ENCODE results near the gene PRMT2. TPM values are rescaled to one million over a fixed set of nuclear protein-coding genes. Genes with fewer than 3 reads are reported as not detected.
"Not testable (repeated sequence)": the region's sequence is repeated elsewhere in the genome, so short reads cannot be mapped to it uniquely, and the experiment has no call there.

PRMT2 gene
- total and polyA plus RNA-seq, 2 donors (not counting 1 experiment from before 2014, with no cell fraction given), result 152 to 169 TPM

GRCh38 chr21:46675595-46676280, 40.3 kb downstream of the PRMT2 start:
- TF ChIP-seq EZH2 (IDR thresholded peaks at IDR 0.05; ENCODE audit: low read length, missing control alignments), result no peak
- TF ChIP-seq CTCF (conservative IDR thresholded peaks at IDR 0.05 in 1 of 2, IDR thresholded peaks at IDR 0.05 in 1 of 2; ENCODE audit: low read depth in 1 of 2, low read length in 2 of 2), result no peak
- Histone ChIP-seq H3K36me3 (ENCODE audit: control insufficient read depth, insufficient read depth, low read length) (no peaks in the 10 kb centered on the region), H3K27me3 (ENCODE audit: control insufficient read depth, insufficient read depth, low read length) (peaks cover 6% of the 10 kb centered on the region), H4K20me1 (ENCODE audit: control insufficient read depth, extremely low read depth, insufficient read depth, low read length) (no peaks in the 10 kb centered on the region), H3K9ac (ENCODE audit: insufficient read depth, low read length) (no peak overlapping the region), H3K27ac (ENCODE audit: insufficient read depth, low read length) (no peak overlapping the region), H3K79me2 (ENCODE audit: control insufficient read depth, insufficient read depth, low read length) (no peaks in the 10 kb centered on the region), H3K4me1 (ENCODE audit: control insufficient read depth, extremely low read depth, insufficient read depth, low read length) (no peaks in the 10 kb centered on the region), H3K9me3 (ENCODE audit: control insufficient read depth, insufficient read depth, low read depth, low read length) (no peaks in the 10 kb centered on the region), H2AFZ (ENCODE audit: low read length) (no peak overlapping the region), H3K4me3 (replicated peaks in 1 of 4; ENCODE audit: control extremely low read depth in 1 of 4, insufficient read depth in 1 of 4, low read depth in 3 of 4, low read length in 4 of 4) (no peak overlapping the region), H3K4me2 (ENCODE audit: extremely low read depth, insufficient read depth, low read length) (no peak overlapping the region)
- peak in 1 of 2 donors; percentile 39 for DNase-seq (ENCODE audit: low read depth in 2 of 2)

GRCh38 chr21:46676542-46676941, 41.1 kb downstream of the PRMT2 start:
- H3K9me3 ChIP-seq (ENCODE audit: control insufficient read depth, insufficient read depth, low read depth, low read length); H3K9ac ChIP-seq (ENCODE audit: insufficient read depth, low read length); H3K4me1 ChIP-seq (ENCODE audit: control insufficient read depth, extremely low read depth, insufficient read depth, low read length); H2AFZ ChIP-seq (ENCODE audit: low read length); H3K36me3 ChIP-seq (ENCODE audit: control insufficient read depth, insufficient read depth, low read length); H3K27ac ChIP-seq (ENCODE audit: insufficient read depth, low read length); H3K79me2 ChIP-seq (ENCODE audit: control insufficient read depth, insufficient read depth, low read length); H3K4me2 ChIP-seq (ENCODE audit: extremely low read depth, insufficient read depth, low read length); H3K4me3 ChIP-seq (replicated peaks in 1 of 4; ENCODE audit: control extremely low read depth in 1 of 4, insufficient read depth in 1 of 4, low read depth in 3 of 4, low read length in 4 of 4); H4K20me1 ChIP-seq (ENCODE audit: control insufficient read depth, extremely low read depth, insufficient read depth, low read length); H3K27me3 ChIP-seq (ENCODE audit: control insufficient read depth, insufficient read depth, low read length); DNase-seq (ENCODE audit: low read depth in 2 of 2): not testable (repeated sequence)

GRCh38 chr21:46681593-46681992, 46.1 kb downstream of the PRMT2 start:
- H2AFZ ChIP-seq (ENCODE audit: low read length); H3K36me3 ChIP-seq (ENCODE audit: control insufficient read depth, insufficient read depth, low read length); H3K4me2 ChIP-seq (ENCODE audit: extremely low read depth, insufficient read depth, low read length); H3K27ac ChIP-seq (ENCODE audit: insufficient read depth, low read length); H3K9me3 ChIP-seq (ENCODE audit: control insufficient read depth, insufficient read depth, low read depth, low read length); H3K79me2 ChIP-seq (ENCODE audit: control insufficient read depth, insufficient read depth, low read length); H3K9ac ChIP-seq (ENCODE audit: insufficient read depth, low read length); H3K4me3 ChIP-seq (replicated peaks in 1 of 4; ENCODE audit: control extremely low read depth in 1 of 4, insufficient read depth in 1 of 4, low read depth in 3 of 4, low read length in 4 of 4); H4K20me1 ChIP-seq (ENCODE audit: control insufficient read depth, extremely low read depth, insufficient read depth, low read length); H3K27me3 ChIP-seq (ENCODE audit: control insufficient read depth, insufficient read depth, low read length); H3K4me1 ChIP-seq (ENCODE audit: control insufficient read depth, extremely low read depth, insufficient read depth, low read length): not testable (repeated sequence)
- DNase-seq (ENCODE audit: low read depth in 2 of 2), result peak in 1 of 2 donors; percentile 29

- not testable (repeated sequence) for H3K79me2 ChIP-seq (ENCODE audit: control insufficient read depth, insufficient read depth, low read length); H3K27me3 ChIP-seq (ENCODE audit: control insufficient read depth, insufficient read depth, low read length); H3K36me3 ChIP-seq (ENCODE audit: control insufficient read depth, insufficient read depth, low read length); H3K4me3 ChIP-seq (replicated peaks in 1 of 4; ENCODE audit: control extremely low read depth in 1 of 4, insufficient read depth in 1 of 4, low read depth in 3 of 4, low read length in 4 of 4); H3K4me2 ChIP-seq (ENCODE audit: extremely low read depth, insufficient read depth, low read length); H3K9me3 ChIP-seq (ENCODE audit: control insufficient read depth, insufficient read depth, low read depth, low read length); H3K4me1 ChIP-seq (ENCODE audit: control insufficient read depth, extremely low read depth, insufficient read depth, low read length); H3K27ac ChIP-seq (ENCODE audit: insufficient read depth, low read length); H4K20me1 ChIP-seq (ENCODE audit: control insufficient read depth, extremely low read depth, insufficient read depth, low read length); H3K9ac ChIP-seq (ENCODE audit: insufficient read depth, low read length); DNase-seq (ENCODE audit: low read depth in 2 of 2); H2AFZ ChIP-seq (ENCODE audit: low read length)
Measured at GRCh38 chr21:46698652-46699051, 63.2 kb downstream of the PRMT2 start.

GRCh38 chr21:46699104-46699503, 63.6 kb downstream of the PRMT2 start:
- not testable (repeated sequence) for H3K9ac ChIP-seq (ENCODE audit: insufficient read depth, low read length); H3K27ac ChIP-seq (ENCODE audit: insufficient read depth, low read length); H3K9me3 ChIP-seq (ENCODE audit: control insufficient read depth, insufficient read depth, low read depth, low read length); H3K4me1 ChIP-seq (ENCODE audit: control insufficient read depth, extremely low read depth, insufficient read depth, low read length); DNase-seq (ENCODE audit: low read depth in 2 of 2); H3K79me2 ChIP-seq (ENCODE audit: control insufficient read depth, insufficient read depth, low read length); H3K4me3 ChIP-seq (replicated peaks in 1 of 4; ENCODE audit: control extremely low read depth in 1 of 4, insufficient read depth in 1 of 4, low read depth in 3 of 4, low read length in 4 of 4); H4K20me1 ChIP-seq (ENCODE audit: control insufficient read depth, extremely low read depth, insufficient read depth, low read length); H3K27me3 ChIP-seq (ENCODE audit: control insufficient read depth, insufficient read depth, low read length); H3K36me3 ChIP-seq (ENCODE audit: control insufficient read depth, insufficient read depth, low read length); H3K4me2 ChIP-seq (ENCODE audit: extremely low read depth, insufficient read depth, low read length); H2AFZ ChIP-seq (ENCODE audit: low read length)
